ENCODE data around the gene RAB37. TPM values are rescaled to one million over a fixed set of nuclear protein-coding genes. Genes with fewer than 3 reads are reported as not detected.
A peak's percentile ranks its signal among the peaks of the same experiment; 100 is the strongest.

The RAB37 gene
- polyA plus RNA-seq, 1 experiment, result 0.21 TPM

DNA sequence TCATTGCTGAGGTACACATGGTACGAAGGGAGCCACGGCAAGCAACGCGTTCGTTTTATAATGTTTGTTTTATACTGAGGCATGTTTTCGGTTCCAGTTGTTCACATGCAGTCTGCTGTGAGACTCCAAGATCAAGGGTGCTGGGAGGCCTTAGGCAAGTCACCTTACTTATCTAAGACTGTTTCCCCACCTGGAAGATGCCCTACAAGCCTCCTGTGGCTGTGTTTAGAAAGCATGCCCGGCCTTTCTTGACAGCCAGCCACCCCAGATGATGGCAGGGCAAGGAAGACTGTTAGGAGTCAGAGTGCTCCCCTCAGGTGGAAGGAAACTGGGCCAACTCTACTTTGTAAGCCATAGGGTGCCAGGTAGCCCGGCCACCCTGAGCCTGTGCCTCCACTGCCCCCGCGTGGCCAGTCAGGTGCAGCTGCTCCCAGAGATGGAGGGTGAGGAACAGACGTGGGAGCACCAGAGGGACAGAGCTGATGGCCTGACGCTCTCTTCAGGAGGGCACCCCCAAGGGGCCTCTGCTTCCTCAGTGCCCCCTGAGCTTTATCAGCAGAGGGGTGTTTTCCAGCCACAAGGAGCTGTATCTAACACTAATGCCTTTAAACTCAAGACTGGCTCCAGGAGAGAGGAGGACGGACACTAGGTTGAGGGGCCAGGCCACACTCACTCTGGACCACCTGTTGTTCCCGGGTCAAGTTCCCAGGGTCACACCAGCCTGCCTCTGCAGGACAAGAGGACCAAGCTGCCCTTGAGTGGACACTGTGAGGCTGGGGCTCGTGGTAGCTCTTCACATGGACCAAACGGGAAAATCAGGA is 33.7 kb downstream of the RAB37 start:
- Histone ChIP-seq H3K27me3 (ENCODE audit: control insufficient read depth, insufficient read depth, low read length) (no peaks in the 10 kb centered on the region), H3K4me3 (ENCODE audit: low read depth, low read length) (no peak overlapping the region), H3K27ac (ENCODE audit: low read depth, low read length) (no peak overlapping the region), H3K9me3 (ENCODE audit: control insufficient read depth, insufficient read depth, low read length) (no peaks in the 10 kb centered on the region; the same call in 1 of the 2 replicates)
- ChIA-PET CTCF (interaction anchor here (0.6 to 6.7 kb wide), 17 partner anchors 9 to 568 kb away, joined by 3 to 75 read pairs (median 5); partner anchors contain the start of genes FDXR and GRIN2C), POLR2A (interaction anchor here (1.2 kb wide), 1 partner anchor 8 kb away, joined by 5 read pairs; no protein-coding TSS in a partner anchor)
- TF ChIP-seq CTCF (IDR thresholded peaks at IDR 0.05; ENCODE audit: low read depth, low read length), result peak; percentile 77
- DNase-seq (ENCODE audit: low read depth, low spot score), result no peak

- Histone ChIP-seq H3K27me3 (ENCODE audit: control insufficient read depth, insufficient read depth, low read length) (no peaks in the 10 kb centered on the region), H3K9me3 (ENCODE audit: control insufficient read depth, insufficient read depth, low read length) (no peaks in the 10 kb centered on the region; the same call in 1 of the 2 replicates), H3K4me3 (ENCODE audit: low read depth, low read length) (no peak overlapping the region), H3K27ac (ENCODE audit: low read depth, low read length) (no peak overlapping the region)
- no peak for DNase-seq (ENCODE audit: low read depth, low spot score)
- ChIA-PET CTCF (interaction anchor here (0.6 to 6.7 kb wide), 16 partner anchors 8 to 568 kb away, joined by 3 to 75 read pairs (median 5); partner anchors contain the start of gene FDXR), POLR2A (interaction anchor here (1.2 kb wide), 1 partner anchor 8 kb away, joined by 5 read pairs; no protein-coding TSS in a partner anchor)
- no peak for TF ChIP-seq CTCF (IDR thresholded peaks at IDR 0.05; ENCODE audit: low read depth, low read length)
Observed at GRCh38 chr17:74771319-74771914, 34.4 kb downstream of the RAB37 start.

DNA sequence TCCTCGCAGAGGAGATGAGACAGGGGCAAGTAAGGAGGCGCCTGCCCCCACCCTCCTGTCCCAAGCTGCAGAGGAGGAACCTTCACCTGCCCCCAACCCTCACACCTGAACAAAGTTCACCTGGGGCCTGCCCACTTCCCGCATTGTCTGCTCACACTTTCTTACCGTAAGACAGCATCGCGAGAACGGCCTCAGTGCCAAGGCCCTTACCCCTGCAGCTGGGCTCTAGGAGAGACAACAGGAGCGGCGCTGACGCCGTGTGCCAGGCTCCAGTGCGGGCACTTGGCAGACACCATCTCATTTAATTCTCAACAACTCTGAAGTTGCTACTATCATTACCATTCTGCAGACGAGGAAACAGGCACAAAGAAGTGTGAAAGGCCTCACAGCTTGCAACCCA is 35.0 kb downstream of the RAB37 start:
- DNase-seq (ENCODE audit: low read depth, low spot score), result no peak
- CTCF ChIA-PET, result interaction anchor here (6.7 kb wide), 1 partner anchor 26 kb away, joined by 75 read pairs; no protein-coding TSS in a partner anchor
- no peak overlapping the region for H3K27ac ChIP-seq (ENCODE audit: low read depth, low read length)
- POLR2A ChIA-PET, result no interaction called here
- no peak for TF ChIP-seq CTCF (IDR thresholded peaks at IDR 0.05; ENCODE audit: low read depth, low read length)
- H3K9me3 ChIP-seq (ENCODE audit: control insufficient read depth, insufficient read depth, low read length), result no peaks in the 10 kb centered on the region; the same call in 1 of the 2 replicates
- H3K27me3 ChIP-seq (ENCODE audit: control insufficient read depth, insufficient read depth, low read length), result no peaks in the 10 kb centered on the region
- H3K4me3 ChIP-seq (ENCODE audit: low read depth, low read length), result no peak overlapping the region

DNA sequence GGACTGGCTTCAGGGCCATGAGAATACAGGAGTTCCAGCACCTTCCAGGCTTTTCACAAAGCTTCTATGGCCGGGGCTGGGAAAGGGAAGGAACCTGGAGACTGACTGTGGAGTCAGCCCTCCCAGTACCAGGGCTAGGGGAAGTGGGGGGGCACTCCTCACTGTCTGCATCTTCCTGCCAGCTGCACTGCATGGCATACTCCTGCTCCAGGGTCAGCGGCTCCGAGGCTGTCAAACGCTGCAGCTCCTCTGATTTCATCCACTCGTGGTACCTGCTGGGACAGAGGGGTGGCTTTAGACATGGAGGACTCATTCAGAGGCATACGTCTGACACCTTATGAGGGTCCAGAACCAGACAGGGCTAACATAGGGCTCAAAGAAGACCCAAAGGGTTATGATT is 36.4 kb downstream of the RAB37 start:
- Histone ChIP-seq H3K9me3 (ENCODE audit: control insufficient read depth, insufficient read depth, low read length) (no peaks in the 10 kb centered on the region), H3K27me3 (ENCODE audit: control insufficient read depth, insufficient read depth, low read length) (no peaks in the 10 kb centered on the region), H3K27ac (ENCODE audit: low read depth, low read length) (no peak overlapping the region), H3K4me3 (ENCODE audit: low read depth, low read length) (no peak overlapping the region)
- no peak for DNase-seq (ENCODE audit: low read depth, low spot score)
- no peak for TF ChIP-seq CTCF (IDR thresholded peaks at IDR 0.05; ENCODE audit: low read depth, low read length)
- CTCF ChIA-PET, result interaction anchor here (1.0 to 6.7 kb wide), 4 partner anchors 18 to 116 kb away, joined by 4 to 75 read pairs (median 25); no protein-coding TSS in a partner anchor
- POLR2A ChIA-PET, result no interaction called here
